H1 (cell line): Measurements from ENCODE around the gene GABRG2. TPM values are rescaled to one million over a fixed set of nuclear protein-coding genes. Genes with fewer than 3 reads are reported as not detected.

ENCODE experiments used
- CTCF ChIA-PET: fragments of 300-600 bp; sonication (Branson Sonifier 250); formaldehyde crosslinking; loops from one replicate; lab custom pipeline; 2021; ENCODE audit not compliant: partially characterized antibody; lab: Charles Lee
- POLR2A ChIA-PET: fragments of 300-600 bp; sonication (Branson Sonifier 250); formaldehyde crosslinking; loops from one replicate; lab custom pipeline; 2021; ENCODE audit warnings: inconsistent platforms; ENCODE audit not compliant: partially characterized antibody; lab: Charles Lee
- DNase-seq, 2 experiments: peaks; one replicate each; pipeline versions ENCODE4 v3.0.0 to v3.0.0-alpha.2; 2010 to 2022; ENCODE audit warnings: low spot score in 2 of 2, low read depth in 1 of 2, mixed read lengths in 1 of 2
- FAIRE-seq: peaks from 2 replicates; lab custom pipeline; 2011; peaks lifted over from hg19 to GRCh38; lab: Jason Lieb, UNC
- H2AFZ ChIP-seq: 2 replicates; pipeline ENCODE4 v1.8.1; 2012; ENCODE audit warnings: low read length, inconsistent platforms
- H2AK5ac ChIP-seq: 2 replicates; pipeline ENCODE4 v1.6.1; 2013; ENCODE audit warnings: low read depth, low read length
- H2BK120ac ChIP-seq: replicated peaks from 2 replicates; pipeline ENCODE3; 2013; ENCODE audit warnings: low read depth, low read length, inconsistent platforms
- H2BK12ac ChIP-seq: 2 replicates; pipeline ENCODE4 v1.6.1; 2013; ENCODE audit warnings: low read depth, low read length
- H2BK15ac ChIP-seq: 2 replicates; pipeline ENCODE4 v1.6.1; 2013; ENCODE audit warnings: low read length
- H2BK20ac ChIP-seq: 2 replicates; pipeline ENCODE4 v1.6.1; 2013; ENCODE audit warnings: low read length
- H2BK5ac ChIP-seq: 2 replicates; pipeline ENCODE4 v1.6.1; 2013; ENCODE audit warnings: low read depth, low read length
- H3K14ac ChIP-seq: 2 replicates; pipeline ENCODE4 v1.6.1; 2013; ENCODE audit warnings: inconsistent platforms; ENCODE audit not compliant: insufficient read length
- H3K18ac ChIP-seq: 2 replicates; pipeline ENCODE4 v1.6.1; 2013; ENCODE audit warnings: low read length; ENCODE audit errors: extremely low read depth
- H3K23ac ChIP-seq: 2 replicates; pipeline ENCODE4 v1.6.1; 2013; ENCODE audit warnings: inconsistent platforms; ENCODE audit not compliant: insufficient read length
- H3K23me2 ChIP-seq: 2 replicates; pipeline ENCODE4 v1.6.1; 2013; ENCODE audit warnings: low read depth, low read length
- H3K27ac ChIP-seq: 2 replicates; pipeline ENCODE4 v1.6.1; 2011; ENCODE audit warnings: low read depth, low read length, inconsistent platforms
- H3K27me3 ChIP-seq, 4 experiments: replicated peaks in 1 of 4; 1 replicate in 1 of 4; 2 replicates in 3 of 4; pipeline versions ENCODE4 v1.6.1 to v1.8.1; 2011 to 2013; ENCODE audit warnings: low read length in 3 of 4, mild to moderate bottlenecking in 3 of 4, inconsistent platforms in 2 of 4, mixed read lengths in 2 of 4, moderate library complexity in 1 of 4; ENCODE audit not compliant: control insufficient read depth in 3 of 4, insufficient read depth in 3 of 4; ENCODE audit errors: extremely low read depth in 1 of 4
- H3K36me3 ChIP-seq, 4 experiments: 2 replicates each; pipeline versions ENCODE4 v1.6.1 to v1.8.1; 2011 to 2013; ENCODE audit warnings: mild to moderate bottlenecking in 4 of 4, low read length in 3 of 4, moderate library complexity in 2 of 4, control low read depth in 1 of 4, inconsistent platforms in 1 of 4; ENCODE audit not compliant: insufficient read depth in 4 of 4, control insufficient read depth in 2 of 4
- H3K4ac ChIP-seq: replicated peaks from 2 replicates; pipeline ENCODE3; 2013; ENCODE audit warnings: low read length, low read depth, mixed read lengths, inconsistent platforms; ENCODE audit not compliant: insufficient read length
- H3K4me1 ChIP-seq, 4 experiments: replicated peaks in 1 of 4; 1 replicate in 1 of 4; 2 replicates in 3 of 4; pipeline versions ENCODE4 v1.6.1 to v1.8.1; 2011 to 2013; ENCODE audit warnings: low read length in 3 of 4, inconsistent platforms in 2 of 4, mixed read lengths in 1 of 4; ENCODE audit not compliant: insufficient read depth in 4 of 4, control insufficient read depth in 3 of 4
- H3K4me2 ChIP-seq, 2 experiments: 2 replicates each; pipeline versions ENCODE4 v1.6.1 to v1.8.1; 2011 to 2013; ENCODE audit warnings: low read depth in 2 of 2, low read length in 2 of 2, control low read depth in 1 of 2, inconsistent platforms in 1 of 2, mild to moderate bottlenecking in 1 of 2; ENCODE audit not compliant: insufficient read depth in 1 of 2
- H3K4me3 ChIP-seq, 4 experiments: fragments of 200-600, 300-600 bp in 1 of 4; sonication (generic), shearing (Covaris generic), sonication (Bioruptor Twin) in 1 of 4; 2 replicates each; pipeline versions ENCODE4 v1.5.1 to v1.8.1; 2011 to 2016; ENCODE audit warnings: low read length in 4 of 4, low read depth in 3 of 4, control low read depth in 2 of 4, inconsistent platforms in 2 of 4, mild to moderate bottlenecking in 2 of 4, mixed read lengths in 1 of 4, moderate library complexity in 1 of 4; ENCODE audit not compliant: insufficient read depth in 2 of 4; ENCODE audit errors: extremely low read depth in 1 of 4
- H3K56ac ChIP-seq: replicated peaks from 2 replicates; pipeline ENCODE3; 2013; ENCODE audit warnings: low read depth, mild to moderate bottlenecking, mixed read lengths, low read length, inconsistent platforms; ENCODE audit not compliant: insufficient read length
- H3K79me1 ChIP-seq: 2 replicates; pipeline ENCODE4 v1.6.1; 2013; ENCODE audit warnings: low read depth, low read length, control low read depth
- H3K79me2 ChIP-seq, 2 experiments: 2 replicates each; pipeline versions ENCODE4 v1.6.1 to v1.8.1; 2012 to 2013; ENCODE audit warnings: low read length in 2 of 2, mild to moderate bottlenecking in 2 of 2, inconsistent platforms in 1 of 2; ENCODE audit not compliant: insufficient read depth in 2 of 2, control insufficient read depth in 1 of 2
- H3K9ac ChIP-seq, 4 experiments: replicated peaks in 1 of 4; 1 replicate in 1 of 4; 2 replicates in 3 of 4; pipeline versions ENCODE4 v1.6.1 to v1.8.1; 2011 to 2013; ENCODE audit warnings: low read depth in 3 of 4, low read length in 3 of 4, control low read depth in 2 of 4, mild to moderate bottlenecking in 2 of 4, moderate library complexity in 2 of 4, inconsistent platforms in 1 of 4; ENCODE audit errors: extremely low read depth in 1 of 4
- H3K9me3 ChIP-seq, 2 experiments: 2 replicates each; pipeline versions ENCODE4 v1.6.1 to v1.8.1; 2012 to 2013; ENCODE audit warnings: mild to moderate bottlenecking in 2 of 2, moderate library complexity in 2 of 2, control low read depth in 1 of 2, inconsistent platforms in 1 of 2, low read depth in 1 of 2, low read length in 1 of 2, mixed read lengths in 1 of 2; ENCODE audit not compliant: insufficient read depth in 2 of 2
- H4K20me1 ChIP-seq, 2 experiments: replicated peaks in 1 of 2; 2 replicates each; pipeline versions ENCODE3 to v1.8.1; 2011 to 2013; ENCODE audit warnings: inconsistent platforms in 2 of 2, low read length in 2 of 2, mild to moderate bottlenecking in 1 of 2; ENCODE audit not compliant: insufficient read depth in 2 of 2, control insufficient read depth in 1 of 2
- H4K5ac ChIP-seq: 2 replicates; pipeline ENCODE4 v1.6.1; 2013; ENCODE audit warnings: low read length, low read depth, mixed read lengths, inconsistent platforms; ENCODE audit not compliant: insufficient read length
- H4K8ac ChIP-seq: 2 replicates; pipeline ENCODE4 v1.8.0; 2013; ENCODE audit warnings: mild to moderate bottlenecking, moderate library complexity, low read length, inconsistent platforms; ENCODE audit not compliant: insufficient read depth; ENCODE audit errors: extremely low read depth
- H4K91ac ChIP-seq: replicated peaks from 2 replicates; pipeline ENCODE3; 2013; ENCODE audit warnings: low read length, mixed read lengths, inconsistent platforms; ENCODE audit not compliant: insufficient read length
- ASH2L ChIP-seq: fragments of 200-600, 300-600 bp; sonication (generic); IDR thresholded peaks from one replicate; pipeline ENCODE4 v1.7.1; 2017; ENCODE audit warnings: low read length
- CBX5 ChIP-seq: fragments of 300-800, 300-1000 bp; sonication (generic); IDR thresholded peaks from 2 replicates; pipeline ENCODE4 v1.7.1; 2016; ENCODE audit warnings: antibody characterized with exemption, low read length, low read depth
- CHD1 ChIP-seq: IDR thresholded peaks from 2 replicates; pipeline ENCODE4 v1.6.1; 2012; ENCODE audit warnings: low read depth, low read length, improper control_type of control experiment
- CREB1 ChIP-seq: IDR thresholded peaks from 2 replicates; pipeline ENCODE4 v1.6.1; 2012; ENCODE audit warnings: inconsistent platforms
- EGR1 ChIP-seq: IDR thresholded peaks from 2 replicates; pipeline ENCODE4 v1.6.1; 2011; ENCODE audit warnings: low read depth, low read length, borderline replicate concordance
- FOSL1 ChIP-seq: IDR thresholded peaks from 2 replicates; pipeline ENCODE4 v1.6.1; 2011; ENCODE audit warnings: mild to moderate bottlenecking, low read depth, low read length, moderate library complexity; ENCODE audit not compliant: insufficient read depth
- HDAC2 ChIP-seq, 2 experiments: fragments of 300-600 bp in 1 of 2; sonication (generic) in 1 of 2; IDR thresholded peaks; 2 replicates each; pipeline ENCODE4 v1.6.1; 2011 to 2012; ENCODE audit warnings: low read depth in 2 of 2, low read length in 2 of 2, mild to moderate bottlenecking in 2 of 2, moderate library complexity in 2 of 2, borderline replicate concordance in 1 of 2, inconsistent platforms in 1 of 2
- POLR2AphosphoS5 ChIP-seq: IDR thresholded peaks from 2 replicates; pipeline ENCODE4 v1.6.1; 2011; ENCODE audit warnings: low read depth, low read length
- SP2 ChIP-seq: IDR thresholded peaks from 2 replicates; pipeline ENCODE4 v1.6.1; 2012; ENCODE audit warnings: mild to moderate bottlenecking, low read length, inconsistent platforms
- WGBS, 2 experiments: shearing (Covaris generic) in 1 of 2; methylation state at CpG; one replicate each; pipeline versions ENCODE4 v1.1.6 to v1.1.7; 2013 to 2015; ENCODE audit warnings: low lambda C conversion rate in 2 of 2, mixed read lengths in 2 of 2, inconsistent platforms in 1 of 2, low coverage in 1 of 2, missing lambda C conversion rate in 1 of 2; ENCODE audit not compliant: insufficient replicate concordance in 2 of 2, insufficient coverage in 1 of 2, insufficient read length in 1 of 2; ENCODE audit errors: extremely low coverage in 1 of 2, missing lambda C conversion rate in 1 of 2; 5-methylcytosine and 5-hydroxymethylcytosine counted together
- polyA plus RNA-seq, 7 experiments: library from polyadenylated mRNA; depleted of rRNA in 3 of 7; stranded (reverse) in 5 of 7; unstranded in 2 of 7; fragments of >200 nt in 5 of 7; fragments of 200-250 nt in 2 of 7; gene quantifications; 1 replicate in 5 of 7; 2 replicates in 1 of 7; 4 replicates in 1 of 7; pipeline versions ENCODE4 v1.2.1 to v1.2.3, GENCODE V29; 2011 to 2013; ENCODE audit warnings: missing spikeins in 2 of 7, mixed read lengths in 2 of 7
- total RNA-seq: library from RNA; stranded (reverse); fragmentation: NEBNext Ultra II Directional; extraction: Animal tissue kit (Norgen Biotek cat#: 25700); gene quantifications from 2 replicates; pipeline ENCODE4 v1.2.1, GENCODE V29; 2021
- TF ChIP-seq, protein P1 (sequence below): IDR thresholded peaks from 2 replicates; pipeline ENCODE4 v1.6.1; 2011; ENCODE audit warnings: low read length, improper control_type of control experiment
- TF ChIP-seq, protein P2 (sequence below): IDR thresholded peaks from 2 replicates; pipeline ENCODE4 v1.6.1; 2012; ENCODE audit warnings: low read length, inconsistent platforms

Gene GABRG2
- total and polyA plus RNA-seq, 2 of the 8 experiments (the other 6 are each of a cell fraction or from before 2014, with no cell fraction given), result 2.0 to 2.8 TPM

- Histone ChIP-seq H3K79me2 (no peaks in the 10 kb centered on the region), H2AFZ (no peak overlapping the region), H3K23me2 (no peaks in the 10 kb centered on the region), H2BK12ac (no peak overlapping the region), H4K91ac (no peak overlapping the region), H3K9ac (no peak overlapping the region), H2BK15ac (no peak overlapping the region), H3K36me3 (no peaks in the 10 kb centered on the region), H2AK5ac (no peak overlapping the region), H4K20me1 (no peaks in the 10 kb centered on the region), H2BK20ac (no peak overlapping the region), H3K79me1 (no peaks in the 10 kb centered on the region), H2BK120ac (no peak overlapping the region), H3K4me1 (no peaks in the 10 kb centered on the region; a peak in 1 of 7 replicates), H3K4ac (no peak overlapping the region), H3K4me2 (no peak overlapping the region), H3K23ac (no peak overlapping the region), H3K56ac (no peak overlapping the region), H3K14ac (no peak overlapping the region), H3K9me3 (no peaks in the 10 kb centered on the region), H3K18ac (0 out of 2 replicates have a peak overlapping the region, but pooled peaks have one; percentile 52), H3K4me3 (no peak overlapping the region), H2BK5ac (no peak overlapping the region), H3K27me3 (no peaks in the 10 kb centered on the region), H3K27ac (no peak overlapping the region), H4K5ac (no peak overlapping the region), H4K8ac (no peak overlapping the region)
- TF ChIP-seq EGR1, result no peak
- no peak for TF ChIP-seq CHD1
- no peak for TF ChIP-seq ASH2L
- no peak for TF ChIP-seq SP2
- TF ChIP-seq, protein P1, sequence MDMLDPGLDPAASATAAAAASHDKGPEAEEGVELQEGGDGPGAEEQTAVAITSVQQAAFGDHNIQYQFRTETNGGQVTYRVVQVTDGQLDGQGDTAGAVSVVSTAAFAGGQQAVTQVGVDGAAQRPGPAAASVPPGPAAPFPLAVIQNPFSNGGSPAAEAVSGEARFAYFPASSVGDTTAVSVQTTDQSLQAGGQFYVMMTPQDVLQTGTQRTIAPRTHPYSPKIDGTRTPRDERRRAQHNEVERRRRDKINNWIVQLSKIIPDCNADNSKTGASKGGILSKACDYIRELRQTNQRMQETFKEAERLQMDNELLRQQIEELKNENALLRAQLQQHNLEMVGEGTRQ, result no peak
- TF ChIP-seq, protein P2, sequence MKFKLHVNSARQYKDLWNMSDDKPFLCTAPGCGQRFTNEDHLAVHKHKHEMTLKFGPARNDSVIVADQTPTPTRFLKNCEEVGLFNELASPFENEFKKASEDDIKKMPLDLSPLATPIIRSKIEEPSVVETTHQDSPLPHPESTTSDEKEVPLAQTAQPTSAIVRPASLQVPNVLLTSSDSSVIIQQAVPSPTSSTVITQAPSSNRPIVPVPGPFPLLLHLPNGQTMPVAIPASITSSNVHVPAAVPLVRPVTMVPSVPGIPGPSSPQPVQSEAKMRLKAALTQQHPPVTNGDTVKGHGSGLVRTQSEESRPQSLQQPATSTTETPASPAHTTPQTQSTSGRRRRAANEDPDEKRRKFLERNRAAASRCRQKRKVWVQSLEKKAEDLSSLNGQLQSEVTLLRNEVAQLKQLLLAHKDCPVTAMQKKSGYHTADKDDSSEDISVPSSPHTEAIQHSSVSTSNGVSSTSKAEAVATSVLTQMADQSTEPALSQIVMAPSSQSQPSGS, result no peak
- TF ChIP-seq FOSL1, result no peak
- TF ChIP-seq HDAC2 (IDR thresholded peaks at IDR 0.05; ENCODE audit: borderline replicate concordance in 1 of 2, low read depth in 2 of 2, low read length in 2 of 2), result no peak
- TF ChIP-seq CBX5, result no peak
- TF ChIP-seq CREB1, result no peak
- TF ChIP-seq POLR2AphosphoS5, result no peak
- WGBS, 2 experiments, result 92% methylated on average over 1 of the region's 1 CpG; no CpG with 5 or more reads in 1 of the 2 experiments
- ChIA-PET CTCF (no interaction called here), POLR2A (no interaction called here)
- no peak for DNase-seq
- FAIRE-seq, result no peak
Measured at GRCh38 chr5:162047279-162047678, 20.3 kb upstream of the GABRG2 start.
